ENCODE measurements around the gene SSH2. TPM values are rescaled to one million over a fixed set of nuclear protein-coding genes. Genes with fewer than 3 reads are reported as not detected.
"Not testable (repeated sequence)": the region's sequence is repeated elsewhere in the genome, so short reads cannot be mapped to it uniquely, and the experiment has no call there.

SSH2 gene
- total RNA-seq, 6 experiments from 2014 or later: 22.2 to 27.0 (median 23.2) TPM

DNA sequence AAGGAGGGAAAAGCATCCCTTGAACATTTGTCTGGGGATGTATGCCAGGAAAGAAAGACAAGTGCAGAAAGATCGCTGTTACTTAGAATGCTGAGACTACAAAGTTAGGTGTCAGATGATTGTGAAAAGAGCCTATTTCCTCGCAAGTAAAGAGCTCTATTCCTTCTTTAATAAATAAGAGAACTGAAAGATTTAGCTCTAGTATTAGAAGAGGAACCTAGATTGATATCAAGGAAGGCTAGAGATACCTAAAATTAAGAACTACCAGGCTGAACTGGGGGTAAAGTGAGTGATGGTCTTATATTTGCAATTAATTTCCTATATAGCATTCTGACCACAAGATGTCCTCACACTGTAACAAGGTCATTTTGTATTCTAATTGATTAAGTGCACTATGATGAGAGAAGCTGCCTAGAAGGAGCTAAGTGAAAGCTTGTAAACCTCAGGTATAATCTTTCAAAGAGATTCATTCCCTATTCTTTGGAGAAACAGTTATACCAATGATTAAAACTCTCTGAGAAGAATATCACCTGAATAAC lies 62.3 kb downstream of the SSH2 start:
- H3K27me3 Mint-ChIP-seq (ENCODE audit: insufficient read depth): no peaks in the 10 kb centered on the region; the same call in 1 of the 2 replicates
- no peak overlapping the region for H3K4me3 Mint-ChIP-seq
- DNase-seq: no peak
- H3K9me3 Mint-ChIP-seq: no peaks in the 10 kb centered on the region
- TF ChIP-seq, protein P1, sequence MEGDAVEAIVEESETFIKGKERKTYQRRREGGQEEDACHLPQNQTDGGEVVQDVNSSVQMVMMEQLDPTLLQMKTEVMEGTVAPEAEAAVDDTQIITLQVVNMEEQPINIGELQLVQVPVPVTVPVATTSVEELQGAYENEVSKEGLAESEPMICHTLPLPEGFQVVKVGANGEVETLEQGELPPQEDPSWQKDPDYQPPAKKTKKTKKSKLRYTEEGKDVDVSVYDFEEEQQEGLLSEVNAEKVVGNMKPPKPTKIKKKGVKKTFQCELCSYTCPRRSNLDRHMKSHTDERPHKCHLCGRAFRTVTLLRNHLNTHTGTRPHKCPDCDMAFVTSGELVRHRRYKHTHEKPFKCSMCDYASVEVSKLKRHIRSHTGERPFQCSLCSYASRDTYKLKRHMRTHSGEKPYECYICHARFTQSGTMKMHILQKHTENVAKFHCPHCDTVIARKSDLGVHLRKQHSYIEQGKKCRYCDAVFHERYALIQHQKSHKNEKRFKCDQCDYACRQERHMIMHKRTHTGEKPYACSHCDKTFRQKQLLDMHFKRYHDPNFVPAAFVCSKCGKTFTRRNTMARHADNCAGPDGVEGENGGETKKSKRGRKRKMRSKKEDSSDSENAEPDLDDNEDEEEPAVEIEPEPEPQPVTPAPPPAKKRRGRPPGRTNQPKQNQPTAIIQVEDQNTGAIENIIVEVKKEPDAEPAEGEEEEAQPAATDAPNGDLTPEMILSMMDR (IDR thresholded peaks at IDR 0.05): peak; percentile 50
- H3K36me3 Mint-ChIP-seq (ENCODE audit: low read depth): no peaks in the 10 kb centered on the region
- H3K4me1 Mint-ChIP-seq (ENCODE audit: low read depth): peaks cover 9% of the 10 kb centered on the region
- no peak overlapping the region for H3K27ac Mint-ChIP-seq

DNA sequence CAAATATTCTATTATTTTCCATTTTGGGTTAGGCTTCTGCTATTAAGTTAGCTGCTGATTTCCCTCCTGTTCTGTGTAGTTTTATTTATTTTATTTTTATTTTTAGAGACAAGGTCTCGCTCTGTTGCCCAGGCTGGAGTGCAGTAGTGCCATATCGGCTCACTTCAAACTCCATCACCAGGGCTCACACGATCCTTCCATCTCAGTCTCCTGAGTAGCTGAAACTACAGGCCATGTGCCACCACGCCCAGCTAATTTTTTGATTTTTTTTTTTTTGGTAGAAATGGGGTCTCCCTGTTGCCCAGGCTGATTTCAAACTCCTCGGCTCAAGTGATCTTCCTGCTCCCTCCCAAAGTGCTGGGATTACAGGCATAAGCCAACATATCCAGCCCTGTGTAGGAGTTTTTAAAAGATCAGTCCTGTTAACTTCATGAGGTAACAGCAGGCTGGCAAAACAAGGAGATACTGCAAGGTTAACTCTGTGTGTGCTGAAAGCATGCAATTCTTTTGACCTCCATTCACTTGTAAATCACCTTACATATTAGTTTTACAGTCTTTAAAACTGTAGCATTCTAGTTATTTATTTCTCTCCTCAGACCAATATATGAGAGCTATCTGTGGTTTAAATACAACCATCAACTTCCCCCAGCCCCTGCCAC lies 63.2 kb downstream of the SSH2 start:
- no peaks in the 10 kb centered on the region for H3K9me3 Mint-ChIP-seq
- no peak for DNase-seq
- H3K4me3 Mint-ChIP-seq: no peak overlapping the region
- TF ChIP-seq, protein P1 (IDR thresholded peaks at IDR 0.05): no peak
- H3K27me3 Mint-ChIP-seq (ENCODE audit: insufficient read depth): no peaks in the 10 kb centered on the region; the same call in 1 of the 2 replicates
- no peak overlapping the region for H3K27ac Mint-ChIP-seq
- peaks cover 17% of the 10 kb centered on the region for H3K4me1 Mint-ChIP-seq (ENCODE audit: low read depth)
- no peaks in the 10 kb centered on the region; the same call in 1 of the 2 replicates for H3K36me3 Mint-ChIP-seq (ENCODE audit: low read depth)

DNA sequence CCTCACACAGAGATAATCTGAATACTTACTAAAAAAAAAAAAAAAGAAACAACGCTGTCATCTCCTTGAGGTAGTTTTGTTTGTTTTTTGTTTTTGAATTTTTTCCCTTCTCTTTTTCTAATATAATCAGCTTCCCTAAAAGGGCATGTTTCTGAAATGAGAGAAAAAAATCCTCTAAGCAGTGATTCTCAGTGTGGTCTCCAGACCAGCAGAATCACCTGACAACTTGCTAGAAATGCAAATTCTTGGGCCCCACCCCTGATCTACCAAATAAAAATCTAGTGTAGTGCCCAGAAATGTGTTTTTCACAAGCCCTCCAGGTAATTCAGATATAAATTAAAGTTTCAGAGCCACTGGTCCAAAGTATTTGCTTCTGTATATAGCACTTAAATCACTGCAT lies 65.4 kb downstream of the SSH2 start:
- Mint-ChIP-seq H3K36me3 (ENCODE audit: low read depth) (no peaks in the 10 kb centered on the region; the same call in 1 of the 2 replicates), H3K4me1 (ENCODE audit: low read depth) (peaks cover 9% of the 10 kb centered on the region), H3K4me3 (no peak overlapping the region), H3K27ac (no peak overlapping the region), H3K9me3 (no peaks in the 10 kb centered on the region), H3K27me3 (ENCODE audit: insufficient read depth) (no peaks in the 10 kb centered on the region; the same call in 1 of the 2 replicates)
- TF ChIP-seq, protein P1 (IDR thresholded peaks at IDR 0.05): no peak
- DNase-seq: no peak

DNA sequence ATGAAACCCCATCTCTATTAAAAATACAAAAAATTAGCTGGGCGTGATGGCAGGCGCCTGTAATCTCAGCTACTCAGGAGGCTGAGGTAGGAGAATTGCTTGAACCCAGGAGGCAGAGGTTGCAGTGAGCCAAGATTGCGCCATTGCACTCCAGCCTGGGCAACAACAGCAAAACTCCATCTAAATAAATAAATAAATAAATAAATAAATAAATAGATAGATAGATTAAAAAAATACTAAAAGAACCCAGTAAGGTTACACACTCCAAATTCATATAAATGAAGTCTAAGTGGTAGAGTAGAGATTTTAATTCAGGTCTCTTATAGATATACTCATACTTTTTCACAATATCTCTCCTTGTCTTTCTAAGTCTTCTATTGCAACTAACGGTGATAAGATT lies 65.9 kb downstream of the SSH2 start:
- H3K27me3 Mint-ChIP-seq (ENCODE audit: insufficient read depth); H3K36me3 Mint-ChIP-seq (ENCODE audit: low read depth); H3K27ac Mint-ChIP-seq; H3K4me1 Mint-ChIP-seq (ENCODE audit: low read depth); H3K4me3 Mint-ChIP-seq; H3K9me3 Mint-ChIP-seq; DNase-seq: not testable (repeated sequence)

DNA sequence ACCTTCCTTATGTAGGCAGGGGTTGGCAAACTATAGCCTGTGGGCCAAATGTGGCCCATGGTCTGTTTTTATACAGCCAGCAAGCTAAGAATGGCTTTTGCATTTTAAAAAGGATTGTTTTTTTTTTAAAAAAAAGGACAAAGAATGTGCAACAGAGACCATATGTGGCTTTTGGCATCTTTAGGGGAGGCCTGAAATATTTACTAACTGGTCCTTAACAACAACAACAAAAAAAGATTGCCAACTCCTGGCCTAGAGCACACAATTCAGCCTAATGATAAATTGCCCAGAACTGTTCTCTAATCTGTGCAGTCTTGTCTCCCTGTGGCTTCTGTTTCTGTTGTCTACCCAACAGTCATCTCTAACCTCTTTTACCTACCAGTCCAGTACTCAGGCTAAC lies 67.1 kb downstream of the SSH2 start:
- no peak overlapping the region for H3K27ac Mint-ChIP-seq
- H3K4me1 Mint-ChIP-seq (ENCODE audit: low read depth): peaks cover 10% of the 10 kb centered on the region
- H3K4me3 Mint-ChIP-seq: no peak overlapping the region
- H3K27me3 Mint-ChIP-seq (ENCODE audit: insufficient read depth): no peaks in the 10 kb centered on the region; the same call in 1 of the 2 replicates
- peaks cover 10% of the 10 kb centered on the region for H3K36me3 Mint-ChIP-seq (ENCODE audit: low read depth)
- TF ChIP-seq, protein P1 (IDR thresholded peaks at IDR 0.05): no peak
- 0 out of 2 replicates have a peak, but pooled peaks cover under 1% of the 10 kb centered on the region for H3K9me3 Mint-ChIP-seq
- DNase-seq: no peak

DNA sequence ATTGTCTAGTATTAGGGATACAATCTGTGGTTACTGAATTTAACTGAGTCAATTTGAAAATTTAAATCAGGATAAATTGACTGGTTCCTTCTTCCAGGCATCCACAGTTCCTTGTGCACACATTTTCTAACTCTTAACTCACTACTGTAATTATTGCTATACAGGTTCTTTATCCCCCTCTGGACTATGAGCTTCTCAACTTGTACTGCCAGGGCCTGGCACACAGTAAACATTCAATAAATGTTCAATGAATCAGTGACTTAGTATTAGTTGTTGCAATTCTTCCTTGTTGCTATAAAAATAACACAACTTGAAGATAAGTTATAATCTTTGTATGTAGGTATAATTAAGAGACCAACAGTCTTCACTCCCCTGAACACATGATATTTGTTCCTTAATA lies 67.9 kb downstream of the SSH2 start:
- Mint-ChIP-seq H3K27me3 (ENCODE audit: insufficient read depth) (no peaks in the 10 kb centered on the region; the same call in 1 of the 2 replicates), H3K4me3 (no peak overlapping the region), H3K36me3 (ENCODE audit: low read depth) (peaks cover 16% of the 10 kb centered on the region), H3K27ac (no peak overlapping the region), H3K4me1 (ENCODE audit: low read depth) (peaks cover 17% of the 10 kb centered on the region), H3K9me3 (0 out of 2 replicates have a peak, but pooled peaks cover 4% of the 10 kb centered on the region)
- no peak for DNase-seq
- TF ChIP-seq, protein P1 (IDR thresholded peaks at IDR 0.05): no peak

DNA sequence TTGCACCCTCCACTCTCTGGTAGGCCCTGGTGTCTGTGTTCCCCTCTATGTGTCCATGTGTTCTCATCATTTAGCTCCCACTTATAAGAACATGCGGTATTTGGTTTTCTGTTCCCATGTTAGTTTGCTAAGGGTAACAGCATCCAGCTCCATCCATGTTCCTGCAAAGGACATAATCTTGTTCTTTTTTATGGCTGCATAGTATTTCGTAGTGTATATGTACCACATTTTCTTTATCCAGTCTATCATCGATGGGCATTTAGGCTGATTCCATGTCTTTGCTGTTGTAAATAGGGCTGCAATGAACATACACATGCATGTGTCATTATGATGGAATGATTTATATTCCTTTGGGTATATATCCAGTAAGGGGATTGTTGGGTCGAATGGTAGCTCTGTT lies 70.6 kb downstream of the SSH2 start:
- Mint-ChIP-seq H3K4me1 (ENCODE audit: low read depth) (peaks cover 44% of the 10 kb centered on the region), H3K36me3 (ENCODE audit: low read depth) (peaks cover 21% of the 10 kb centered on the region)
- H3K4me3 Mint-ChIP-seq; DNase-seq; H3K27me3 Mint-ChIP-seq (ENCODE audit: insufficient read depth); H3K9me3 Mint-ChIP-seq; H3K27ac Mint-ChIP-seq: not testable (repeated sequence)
